T-helper 17 cell (primary cell): ENCODE measurements around the gene POU3F3. TPM values are rescaled to one million over a fixed set of nuclear protein-coding genes. Genes with fewer than 3 reads are reported as not detected.

Experiments used
- ATAC-seq: fragments of 150-1000 bp; cut with Tn5 transposase; 2 replicates; pipeline ENCODE4 v1.10.0; 2021; ENCODE audit warnings: mild to moderate bottlenecking, moderate library complexity
- DNase-seq, 3 donors: peaks; one replicate each; pipeline versions ENCODE4 v3.0.0 to v3.0.0-alpha.2; 2020 to 2021
- H3K9me3 ChIP-seq: one replicate; pipeline ENCODE4 v1.7.0; 2013; ENCODE audit warnings: low read length, mild to moderate bottlenecking; ENCODE audit not compliant: control insufficient read depth, poor library complexity, severe bottlenecking
- H3K27ac Mint-ChIP-seq: one replicate; pipeline ENCODE4 v1.8.0; 2022; ENCODE audit warnings: mild to moderate bottlenecking, moderate library complexity, mixed read lengths
- H3K27me3 Mint-ChIP-seq: one replicate; pipeline ENCODE4 v1.8.0; 2022; ENCODE audit warnings: mixed read lengths
- H3K36me3 Mint-ChIP-seq: one replicate; pipeline ENCODE4 v1.8.0; 2022; ENCODE audit warnings: low read depth, mixed read lengths
- H3K4me1 Mint-ChIP-seq: one replicate; pipeline ENCODE4 v1.8.0; 2022; ENCODE audit warnings: mild to moderate bottlenecking, mixed read lengths
- H3K4me3 Mint-ChIP-seq: one replicate; pipeline ENCODE4 v1.8.0; 2022; ENCODE audit warnings: mild to moderate bottlenecking, moderate library complexity, mixed read lengths
- total RNA-seq, 4 donors: library from RNA in 2 of 4; stranded (reverse) in 2 of 4; gene quantifications; one replicate each; pipeline ENCODE4 v1.2.3 and lab custom pipeline; 2022 to 2026

The POU3F3 gene
- total RNA-seq, 2 donors from 2014 or later = not detected

GRCh38 chr2:104867813-104868504, 14.0 kb downstream of the POU3F3 start:
- no peak overlapping the region for H3K27ac Mint-ChIP-seq
- no peak for DNase-seq
- no peak overlapping the region for H3K4me3 Mint-ChIP-seq
- no peak for ATAC-seq
- H3K4me1 Mint-ChIP-seq = peaks cover 7% of the 10 kb centered on the region
- H3K36me3 Mint-ChIP-seq = peaks cover 3% of the 10 kb centered on the region
- peaks cover 83% of the 10 kb centered on the region for H3K27me3 Mint-ChIP-seq
- peaks cover 2% of the 10 kb centered on the region for H3K9me3 ChIP-seq

GRCh38 chr2:104868505-104868866, 14.6 kb downstream of the POU3F3 start:
- Mint-ChIP-seq H3K36me3 (peaks cover 3% of the 10 kb centered on the region), H3K4me1 (peaks cover 6% of the 10 kb centered on the region), H3K27ac (no peak overlapping the region), H3K4me3 (no peak overlapping the region), H3K27me3 (peaks cover 80% of the 10 kb centered on the region)
- DNase-seq = no peak
- peaks cover 2% of the 10 kb centered on the region for H3K9me3 ChIP-seq
- ATAC-seq = no peak

- Mint-ChIP-seq H3K4me1 (peaks cover 4% of the 10 kb centered on the region), H3K4me3 (no peak overlapping the region), H3K27me3 (peaks cover 78% of the 10 kb centered on the region), H3K27ac (no peak overlapping the region), H3K36me3 (peaks cover 3% of the 10 kb centered on the region)
- DNase-seq (no peak), ATAC-seq (no peak)
- peaks cover 2% of the 10 kb centered on the region for H3K9me3 ChIP-seq
Observed at GRCh38 chr2:104870100-104870975, 16.4 kb downstream of the POU3F3 start.

DNA sequence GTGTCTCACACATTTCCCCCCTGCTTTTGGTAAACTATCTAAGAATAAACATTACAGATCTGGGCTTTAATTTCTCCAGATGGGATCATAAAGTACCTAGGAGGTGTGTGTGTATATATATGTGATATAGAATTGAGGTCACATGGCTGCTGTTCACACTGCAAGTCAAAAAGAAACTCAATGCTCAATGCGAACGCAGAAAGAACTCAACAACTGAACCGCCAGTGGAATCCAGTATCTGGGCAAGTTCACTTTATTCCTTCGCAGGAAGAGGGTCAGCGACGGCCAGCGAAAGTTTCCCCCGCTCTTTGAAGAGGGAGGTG, 17.7 kb downstream of the POU3F3 start:
- peaks cover 2% of the 10 kb centered on the region for H3K9me3 ChIP-seq
- peak overlapping the region; percentile 33 for H3K4me3 Mint-ChIP-seq
- peaks cover 71% of the 10 kb centered on the region for H3K27me3 Mint-ChIP-seq
- H3K36me3 Mint-ChIP-seq = peaks cover 3% of the 10 kb centered on the region
- H3K4me1 Mint-ChIP-seq = peaks cover 4% of the 10 kb centered on the region
- no peak overlapping the region for H3K27ac Mint-ChIP-seq
- ATAC-seq (no peak), DNase-seq (no peak)

DNA sequence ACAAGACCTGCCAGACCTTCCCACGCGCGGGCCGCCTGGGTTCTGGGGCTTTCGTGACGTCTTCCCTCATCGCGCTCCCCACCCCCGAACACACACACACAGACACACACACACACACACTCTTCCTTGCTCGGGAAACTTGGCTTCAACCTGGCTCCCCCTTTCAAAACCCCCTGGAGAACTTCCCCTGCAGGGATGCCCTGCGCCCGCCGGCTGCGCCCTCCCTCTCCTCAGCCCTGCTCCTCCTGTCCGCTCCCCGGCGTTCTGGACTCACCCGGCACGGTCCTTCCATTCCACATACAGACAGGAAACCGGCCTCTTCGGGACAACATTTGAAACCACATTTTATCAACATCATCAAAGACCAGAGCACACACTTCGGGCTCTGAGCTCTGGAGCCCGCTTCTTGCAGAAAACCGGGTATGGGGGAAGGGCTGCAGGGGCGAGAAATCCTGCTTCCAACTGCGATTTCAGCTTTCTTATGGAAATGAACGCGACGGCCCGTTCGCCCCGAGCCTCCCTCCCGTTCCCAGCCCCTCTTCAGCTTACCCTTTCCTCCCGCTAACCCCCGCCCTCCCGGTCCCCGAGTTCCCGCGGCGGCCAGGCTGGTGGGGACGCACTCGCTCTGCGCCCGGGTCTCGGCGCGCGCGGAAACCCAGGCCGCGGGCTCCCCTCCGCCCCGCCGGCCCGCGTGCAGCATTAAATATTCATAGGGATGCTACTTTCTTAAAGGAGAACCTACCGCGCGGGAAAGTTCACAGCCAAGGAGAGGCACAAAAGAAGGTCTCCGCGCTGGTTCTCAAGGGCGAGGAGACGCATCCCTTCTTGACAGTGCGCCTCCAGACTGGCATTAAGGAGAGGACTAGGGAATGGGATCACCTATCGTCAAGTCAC, 18.3 kb downstream of the POU3F3 start:
- Mint-ChIP-seq H3K4me3 (peak overlapping the region; percentile 33), H3K36me3 (peaks cover 3% of the 10 kb centered on the region), H3K4me1 (peaks cover 4% of the 10 kb centered on the region), H3K27ac (no peak overlapping the region), H3K27me3 (peaks cover 65% of the 10 kb centered on the region)
- DNase-seq = no peak
- ATAC-seq = no peak
- H3K9me3 ChIP-seq = no peaks in the 10 kb centered on the region

GRCh38 chr2:104872866-104873688, 19.2 kb downstream of the POU3F3 start:
- H3K4me1 Mint-ChIP-seq = peaks cover 4% of the 10 kb centered on the region
- H3K36me3 Mint-ChIP-seq = peaks cover 3% of the 10 kb centered on the region
- H3K27ac Mint-ChIP-seq = no peak overlapping the region
- peak; percentile 36 for ATAC-seq
- H3K9me3 ChIP-seq = no peaks in the 10 kb centered on the region
- H3K4me3 Mint-ChIP-seq = peak overlapping the region; percentile 52
- peaks cover 57% of the 10 kb centered on the region for H3K27me3 Mint-ChIP-seq
- no peak for DNase-seq

DNA sequence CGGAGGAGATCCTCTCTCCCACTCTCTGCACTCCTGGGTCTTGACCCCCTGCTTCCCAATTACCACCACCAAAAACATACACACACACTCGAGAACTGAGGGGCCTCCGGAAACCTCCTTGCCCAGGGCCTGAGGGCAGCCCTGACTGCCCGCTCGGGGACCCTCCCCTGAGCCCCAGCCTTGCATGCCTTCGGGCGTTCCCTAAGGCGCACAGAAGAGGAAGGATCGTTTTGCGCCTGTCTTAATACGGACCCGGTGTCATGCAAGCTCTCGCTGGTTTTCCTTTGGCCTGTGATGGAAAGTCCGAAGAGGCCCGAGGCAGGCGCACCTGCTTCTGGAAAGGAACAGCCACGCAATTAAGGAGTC, 19.8 kb downstream of the POU3F3 start:
- Mint-ChIP-seq H3K36me3 (peaks cover 3% of the 10 kb centered on the region), H3K4me1 (peaks cover 4% of the 10 kb centered on the region), H3K4me3 (peak overlapping the region; percentile 52), H3K27me3 (peaks cover 54% of the 10 kb centered on the region), H3K27ac (no peak overlapping the region)
- ATAC-seq = no peak
- H3K9me3 ChIP-seq = no peaks in the 10 kb centered on the region
- DNase-seq = no peak

- DNase-seq (no peak), ATAC-seq (no peak)
- no peaks in the 10 kb centered on the region for H3K9me3 ChIP-seq
- Mint-ChIP-seq H3K36me3 (peaks cover 3% of the 10 kb centered on the region), H3K4me3 (no peak overlapping the region), H3K27me3 (peaks cover 50% of the 10 kb centered on the region), H3K4me1 (peaks cover 4% of the 10 kb centered on the region), H3K27ac (no peak overlapping the region)
Observed at GRCh38 chr2:104874230-104874629, 20.3 kb downstream of the POU3F3 start.

DNA sequence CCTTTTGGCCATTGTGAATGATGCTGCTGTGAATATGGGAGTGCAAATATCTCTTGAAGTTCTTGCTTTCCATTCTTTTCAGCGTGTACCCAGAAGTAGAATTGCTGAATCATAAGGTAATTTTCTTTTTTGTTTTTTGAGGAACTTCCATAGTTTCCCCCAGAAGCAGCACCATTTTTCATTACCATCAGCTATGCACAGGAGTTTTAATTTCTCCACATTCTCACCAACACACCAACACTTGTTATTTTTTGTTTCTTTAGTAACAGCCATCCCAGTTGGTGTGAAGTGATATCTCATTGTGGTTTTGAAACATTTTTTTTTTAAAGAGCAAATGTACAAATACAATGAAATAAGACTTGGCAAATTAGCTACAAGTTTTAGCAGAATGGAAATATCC, 21.3 kb downstream of the POU3F3 start:
- peaks cover 3% of the 10 kb centered on the region for H3K36me3 Mint-ChIP-seq
- no peak overlapping the region for H3K4me3 Mint-ChIP-seq
- H3K9me3 ChIP-seq = no peaks in the 10 kb centered on the region
- peaks cover 44% of the 10 kb centered on the region for H3K27me3 Mint-ChIP-seq
- no peak overlapping the region for H3K27ac Mint-ChIP-seq
- DNase-seq (no peak), ATAC-seq (no peak)
- peaks cover 4% of the 10 kb centered on the region for H3K4me1 Mint-ChIP-seq

- ATAC-seq (no peak), DNase-seq (no peak)
- peaks cover 3% of the 10 kb centered on the region for H3K36me3 Mint-ChIP-seq
- no peak overlapping the region for H3K4me3 Mint-ChIP-seq
- no peaks in the 10 kb centered on the region for H3K9me3 ChIP-seq
- peaks cover 33% of the 10 kb centered on the region for H3K27me3 Mint-ChIP-seq
- no peak overlapping the region for H3K27ac Mint-ChIP-seq
- peaks cover 2% of the 10 kb centered on the region for H3K4me1 Mint-ChIP-seq
Observed at GRCh38 chr2:104876606-104877570, 23.0 kb downstream of the POU3F3 start.

DNA sequence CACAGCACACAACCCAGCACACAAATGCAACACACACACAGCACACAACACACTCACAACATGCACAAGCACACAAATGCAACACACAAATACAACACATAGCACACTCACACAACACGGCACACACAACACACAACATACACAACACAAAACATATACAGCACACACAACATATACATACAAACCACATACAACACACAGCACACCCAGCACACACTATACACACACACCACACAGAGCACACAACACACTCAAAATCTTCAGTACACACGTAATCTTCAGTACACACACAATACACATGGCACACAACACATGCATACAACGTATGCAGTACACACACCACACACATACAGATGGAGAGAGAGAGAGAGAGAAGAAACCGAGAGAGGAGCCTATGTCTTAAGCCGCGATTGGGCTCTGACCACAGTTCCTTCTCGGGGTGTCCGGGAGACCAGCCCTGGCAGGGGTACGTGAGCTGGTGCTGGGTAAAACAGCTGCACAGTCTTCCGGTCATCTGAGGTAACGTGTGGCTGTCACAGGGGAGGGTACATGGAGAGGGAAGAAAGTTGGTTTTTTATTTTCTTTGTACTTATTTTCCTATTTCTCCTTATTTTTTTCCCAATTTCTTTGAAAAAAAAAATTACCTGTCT, 25.1 kb downstream of the POU3F3 start:
- no peak overlapping the region for H3K27ac Mint-ChIP-seq
- ATAC-seq = no peak
- no peak overlapping the region for H3K4me3 Mint-ChIP-seq
- peaks cover 30% of the 10 kb centered on the region for H3K27me3 Mint-ChIP-seq
- H3K9me3 ChIP-seq = no peaks in the 10 kb centered on the region
- no peaks in the 10 kb centered on the region for H3K4me1 Mint-ChIP-seq
- no peaks in the 10 kb centered on the region for H3K36me3 Mint-ChIP-seq
- no peak for DNase-seq
